ENCODE measurements around the gene TTBK2.
"Not testable (repeated sequence)": the region's sequence is repeated elsewhere in the genome, so short reads cannot be mapped to it uniquely, and the experiment has no call there.

The TTBK2 gene

GRCh38 chr15:42920519-42921341, at the start of gene TTBK2:
Gene TTBK2 (minus strand): TSS chr15:42920778. CDS start chr15:42878617, 42,161 bp downstream.
- DNase-seq: peak; percentile 99

GRCh38 chr15:42964476-42964875, 43.9 kb upstream of the TTBK2 start:
- no peak for DNase-seq

GRCh38 chr15:42955518-42955917, 34.9 kb upstream of the TTBK2 start:
- no peak for DNase-seq

GRCh38 chr15:42954291-42954690, 33.7 kb upstream of the TTBK2 start:
- DNase-seq: peak; percentile 9

- DNase-seq: not testable (repeated sequence)
These were observed 28.3 kb upstream of the TTBK2 start for GRCh38 chr15:42948898-42949297.

GRCh38 chr15:42940527-42940926, 19.9 kb upstream of the TTBK2 start:
- DNase-seq: no peak

- DNase-seq: no peak
These were observed 19.3 kb upstream of the TTBK2 start for GRCh38 chr15:42939841-42940240.

- DNase-seq: no peak
These were observed 16.6 kb upstream of the TTBK2 start for GRCh38 chr15:42937143-42937542.

- peak; percentile 44 for DNase-seq
These were observed 13.5 kb upstream of the TTBK2 start for GRCh38 chr15:42933886-42934667.

GRCh38 chr15:42932833-42933515, 12.4 kb upstream of the TTBK2 start:
- no peak for DNase-seq

- no peak for DNase-seq
These were observed 11.3 kb upstream of the TTBK2 start for GRCh38 chr15:42931702-42932486.

- no peak for DNase-seq
These were observed 8.8 kb upstream of the TTBK2 start for GRCh38 chr15:42929306-42929848.

- peak; percentile 43 for DNase-seq
These were observed 759 bp upstream of the TTBK2 start for GRCh38 chr15:42921342-42921731.

GRCh38 chr15:42919799-42920518, 619 bp downstream of the TTBK2 start:
- peak; percentile 43 for DNase-seq

- DNase-seq: peak; percentile 5
These were observed 1.3 kb downstream of the TTBK2 start for GRCh38 chr15:42919308-42919707.

- no peak for DNase-seq
These were observed 2.5 kb downstream of the TTBK2 start for GRCh38 chr15:42918047-42918446.

GRCh38 chr15:42915654-42916315, 4.8 kb downstream of the TTBK2 start:
- no peak for DNase-seq

- peak; percentile 31 for DNase-seq
These were observed 5.7 kb downstream of the TTBK2 start for GRCh38 chr15:42914728-42915497.

GRCh38 chr15:42911058-42911592, 9.5 kb downstream of the TTBK2 start:
- DNase-seq: no peak

- DNase-seq: peak; percentile 7
These were observed 12.0 kb downstream of the TTBK2 start for GRCh38 chr15:42908538-42908937.

All from hematopoietic multipotent progenitor cell treated with erythropoietin and hydrocortisone succinate and interleukin-3 and kit ligand, for 8 days (in vitro differentiated cells).